ENCODE results near the gene MCC. TPM values are rescaled to one million over a fixed set of nuclear protein-coding genes. Genes with fewer than 3 reads are reported as not detected.

The MCC gene
- total RNA-seq, 2 donors from 2014 or later, result 164 to 187 TPM

- H3K36me3 Mint-ChIP-seq (ENCODE audit: low read depth), result peaks cover 86% of the 10 kb centered on the region
- H3K4me1 Mint-ChIP-seq, result peaks cover 13% of the 10 kb centered on the region
- H3K27ac Mint-ChIP-seq, result no peak overlapping the region
- 95 to 97% methylated on average over 8 of the region's 8 CpGs for WGBS, 2 experiments (ENCODE audit: insufficient coverage in 1 of 2, insufficient read length in 1 of 2)
- no peaks in the 10 kb centered on the region for H3K27me3 ChIP-seq (ENCODE audit: control insufficient read depth, insufficient read depth, low read length, poor library complexity, severe bottlenecking)
- peaks cover 2% of the 10 kb centered on the region for H3K9me3 Mint-ChIP-seq
- TF ChIP-seq, protein P1, sequence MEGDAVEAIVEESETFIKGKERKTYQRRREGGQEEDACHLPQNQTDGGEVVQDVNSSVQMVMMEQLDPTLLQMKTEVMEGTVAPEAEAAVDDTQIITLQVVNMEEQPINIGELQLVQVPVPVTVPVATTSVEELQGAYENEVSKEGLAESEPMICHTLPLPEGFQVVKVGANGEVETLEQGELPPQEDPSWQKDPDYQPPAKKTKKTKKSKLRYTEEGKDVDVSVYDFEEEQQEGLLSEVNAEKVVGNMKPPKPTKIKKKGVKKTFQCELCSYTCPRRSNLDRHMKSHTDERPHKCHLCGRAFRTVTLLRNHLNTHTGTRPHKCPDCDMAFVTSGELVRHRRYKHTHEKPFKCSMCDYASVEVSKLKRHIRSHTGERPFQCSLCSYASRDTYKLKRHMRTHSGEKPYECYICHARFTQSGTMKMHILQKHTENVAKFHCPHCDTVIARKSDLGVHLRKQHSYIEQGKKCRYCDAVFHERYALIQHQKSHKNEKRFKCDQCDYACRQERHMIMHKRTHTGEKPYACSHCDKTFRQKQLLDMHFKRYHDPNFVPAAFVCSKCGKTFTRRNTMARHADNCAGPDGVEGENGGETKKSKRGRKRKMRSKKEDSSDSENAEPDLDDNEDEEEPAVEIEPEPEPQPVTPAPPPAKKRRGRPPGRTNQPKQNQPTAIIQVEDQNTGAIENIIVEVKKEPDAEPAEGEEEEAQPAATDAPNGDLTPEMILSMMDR (conservative IDR thresholded peaks at IDR 0.05), result no peak
- no peak for DNase-seq
- H3K27me3 Mint-ChIP-seq (ENCODE audit: insufficient read depth), result no peaks in the 10 kb centered on the region
- H3K4me1 ChIP-seq (ENCODE audit: control insufficient read depth, insufficient read depth, low read length), result no peaks in the 10 kb centered on the region
- H3K27ac ChIP-seq (ENCODE audit: low read depth, low read length), result no peak overlapping the region
- H3K36me3 ChIP-seq (ENCODE audit: control insufficient read depth, insufficient read depth, low read length), result peaks cover 95% of the 10 kb centered on the region
- H3K9ac ChIP-seq (ENCODE audit: extremely low read depth, low read length, poor library complexity, severe bottlenecking), result no peak overlapping the region
- H3K4me3 Mint-ChIP-seq, result no peak overlapping the region
- H3K9me3 ChIP-seq (ENCODE audit: control insufficient read depth, low read length), result peaks cover 5% of the 10 kb centered on the region
- no peak overlapping the region for H3K4me3 ChIP-seq (ENCODE audit: low read length)
Observed at GRCh38 chr5:113085084-113085414, 403.2 kb downstream of the MCC start.

DNA sequence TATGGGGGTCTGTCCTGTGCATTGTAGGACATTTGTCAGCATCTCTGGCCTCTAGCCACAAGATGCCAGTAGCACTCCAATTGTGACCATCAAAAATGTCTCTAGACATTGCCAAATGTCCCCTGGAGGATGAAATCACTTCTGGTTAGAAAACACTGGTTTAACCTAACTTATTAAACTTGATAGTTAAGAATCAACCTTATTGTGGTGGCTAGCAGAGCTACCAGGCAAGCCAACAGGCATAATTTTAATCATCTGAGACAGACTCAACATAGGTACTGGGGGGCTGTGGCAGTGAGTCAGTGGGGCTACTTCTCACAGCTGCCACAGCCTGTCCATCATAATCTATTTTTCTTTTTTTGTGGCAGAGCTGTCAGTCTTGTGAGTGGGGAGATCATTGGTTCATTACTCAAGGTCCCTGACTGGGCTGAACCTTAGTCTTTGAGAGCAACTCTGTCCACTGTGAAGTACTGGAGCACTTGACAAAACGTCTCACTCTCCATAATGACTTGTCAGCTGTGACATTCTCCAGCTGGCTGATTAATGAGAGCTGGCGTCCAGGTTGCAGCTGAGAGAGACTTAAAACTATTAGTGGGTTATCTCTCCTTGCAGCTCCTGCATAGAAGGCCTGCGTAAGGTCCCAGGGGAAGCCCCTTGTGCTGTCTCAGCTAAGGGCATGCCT lies 403.7 kb downstream of the MCC start:
- Mint-ChIP-seq H3K36me3 (ENCODE audit: low read depth) (peaks cover 87% of the 10 kb centered on the region), H3K27me3 (ENCODE audit: insufficient read depth) (no peaks in the 10 kb centered on the region), H3K4me1 (peaks cover 13% of the 10 kb centered on the region), H3K9me3 (peaks cover 2% of the 10 kb centered on the region), H3K4me3 (no peak overlapping the region), H3K27ac (no peak overlapping the region)
- 73 to 85% methylated on average over 2 to 3 of the region's 3 CpGs for WGBS, 2 experiments (ENCODE audit: insufficient coverage in 1 of 2, insufficient read length in 1 of 2)
- DNase-seq, result no peak
- TF ChIP-seq, protein P1 (conservative IDR thresholded peaks at IDR 0.05), result no peak
- Histone ChIP-seq H3K4me1 (ENCODE audit: control insufficient read depth, insufficient read depth, low read length) (no peaks in the 10 kb centered on the region), H3K4me3 (ENCODE audit: low read length) (no peak overlapping the region), H3K9me3 (ENCODE audit: control insufficient read depth, low read length) (peaks cover 5% of the 10 kb centered on the region), H3K27me3 (ENCODE audit: control insufficient read depth, insufficient read depth, low read length, poor library complexity, severe bottlenecking) (no peaks in the 10 kb centered on the region), H3K27ac (ENCODE audit: low read depth, low read length) (no peak overlapping the region), H3K36me3 (ENCODE audit: control insufficient read depth, insufficient read depth, low read length) (peaks cover 90% of the 10 kb centered on the region), H3K9ac (ENCODE audit: extremely low read depth, low read length, poor library complexity, severe bottlenecking) (no peak overlapping the region)

DNA sequence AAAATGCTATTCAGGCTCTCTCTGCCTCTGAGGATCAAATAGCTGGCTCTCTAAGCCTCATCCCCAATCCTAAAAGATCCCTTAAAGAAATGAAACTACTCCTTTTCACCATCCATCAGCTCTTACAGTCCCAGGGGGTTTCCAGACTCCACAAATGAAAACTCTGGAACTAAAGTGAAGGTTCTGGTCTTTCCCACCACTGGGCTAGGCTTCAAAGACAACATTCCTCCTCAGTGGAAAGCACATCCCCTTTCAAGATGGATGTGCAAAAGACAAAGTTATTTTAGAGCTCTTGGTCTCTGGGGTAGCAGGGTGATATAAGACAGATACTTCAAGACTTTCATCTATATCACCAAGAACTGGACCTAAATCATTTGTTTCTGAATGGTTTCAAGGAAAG lies 404.8 kb downstream of the MCC start:
- H3K27me3 ChIP-seq (ENCODE audit: control insufficient read depth, insufficient read depth, low read length, poor library complexity, severe bottlenecking), result no peaks in the 10 kb centered on the region
- Mint-ChIP-seq H3K27me3 (ENCODE audit: insufficient read depth) (no peaks in the 10 kb centered on the region), H3K4me1 (peaks cover 16% of the 10 kb centered on the region), H3K9me3 (peaks cover 2% of the 10 kb centered on the region), H3K36me3 (ENCODE audit: low read depth) (peaks cover 90% of the 10 kb centered on the region), H3K4me3 (no peak overlapping the region), H3K27ac (no peak overlapping the region)
- peaks cover 5% of the 10 kb centered on the region for H3K9me3 ChIP-seq (ENCODE audit: control insufficient read depth, low read length)
- no peak overlapping the region for H3K9ac ChIP-seq (ENCODE audit: extremely low read depth, low read length, poor library complexity, severe bottlenecking)
- H3K4me1 ChIP-seq (ENCODE audit: control insufficient read depth, insufficient read depth, low read length), result no peaks in the 10 kb centered on the region
- TF ChIP-seq, protein P1 (conservative IDR thresholded peaks at IDR 0.05), result no peak
- H3K36me3 ChIP-seq (ENCODE audit: control insufficient read depth, insufficient read depth, low read length), result peaks cover 79% of the 10 kb centered on the region
- no peak for DNase-seq
- no peak overlapping the region for H3K27ac ChIP-seq (ENCODE audit: low read depth, low read length)
- H3K4me3 ChIP-seq (ENCODE audit: low read length), result no peak overlapping the region
